CMK (cell line): Measurements from ENCODE around the gene CASQ1.
A peak's percentile ranks its signal among the peaks of the same experiment; 100 is the strongest.

Source experiments
- DNase-seq: peaks from one replicate; pipeline ENCODE4 v3.0.0-alpha.2; 2010; ENCODE audit warnings: low read depth

Gene CASQ1

GRCh38 chr1:160205242-160206035 lies 15.1 kb downstream of the CASQ1 start, which contains the start of gene PEA15:
Gene PEA15, plus strand, starts transcription at chr1:160205384. Its CDS starts 6,161 bp downstream, at chr1:160211545.
- DNase-seq = peak; percentile 31

DNA sequence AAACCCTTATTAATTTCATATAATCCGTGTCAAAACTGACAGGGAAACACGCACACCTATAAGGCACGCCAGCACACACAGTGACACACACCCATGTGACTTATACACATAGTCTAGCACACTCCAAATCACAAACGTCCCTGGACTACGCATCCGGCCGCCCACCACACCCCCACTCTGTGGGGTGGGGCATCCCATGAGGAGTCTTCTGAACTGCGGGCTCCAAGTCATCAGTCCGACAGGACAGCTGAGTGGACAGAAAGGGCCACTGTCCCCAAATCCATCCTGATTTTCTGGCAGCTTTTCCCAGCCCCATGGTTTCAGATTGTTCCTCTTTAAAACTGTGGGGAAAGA lies 15.6 kb downstream of the CASQ1 start:
- no peak for DNase-seq

GRCh38 chr1:160206421-160207117 lies 16.2 kb downstream of the CASQ1 start:
- no peak for DNase-seq

GRCh38 chr1:160207118-160207650 lies 16.8 kb downstream of the CASQ1 start:
- DNase-seq = no peak

DNA sequence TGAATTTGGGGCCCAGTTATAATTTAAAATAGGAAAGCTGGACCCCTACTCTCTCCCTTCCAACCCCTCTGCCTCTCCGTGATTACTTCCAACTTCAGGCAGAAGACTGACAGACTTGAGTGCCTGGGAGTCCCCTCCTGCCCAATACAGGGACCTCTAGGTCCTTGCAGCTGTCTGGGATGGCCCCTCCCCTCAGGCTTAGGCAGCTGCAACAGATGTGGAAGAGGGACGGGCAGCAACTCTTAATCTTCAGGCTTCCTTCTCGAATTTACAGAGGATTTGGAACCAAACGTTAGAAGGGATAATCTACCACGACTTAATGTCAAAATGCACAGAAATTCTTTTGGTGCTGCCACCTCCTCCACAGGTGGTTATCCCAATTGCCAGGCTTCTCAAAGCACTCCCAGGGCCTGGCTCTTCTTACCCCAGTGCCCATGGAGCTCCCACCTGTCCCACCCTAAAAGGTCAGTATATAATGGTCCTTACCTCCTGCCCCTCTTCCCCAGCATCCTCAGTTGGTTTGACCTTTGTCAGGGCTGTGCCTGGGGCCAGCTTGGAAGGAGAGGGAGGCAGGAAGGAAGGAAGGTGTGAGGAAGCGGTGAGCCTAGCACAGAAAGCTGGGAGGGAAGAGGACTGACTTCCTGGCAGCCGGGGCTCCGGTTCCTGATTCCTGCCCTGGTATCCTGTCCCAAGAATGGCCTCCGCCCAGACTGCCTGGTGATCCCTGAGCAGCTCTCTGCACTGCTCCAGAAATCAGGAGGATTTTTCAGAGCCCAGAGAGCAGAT lies 17.6 kb downstream of the CASQ1 start:
- no peak for DNase-seq

GRCh38 chr1:160208557-160209320 lies 18.4 kb downstream of the CASQ1 start:
- no peak for DNase-seq

DNA sequence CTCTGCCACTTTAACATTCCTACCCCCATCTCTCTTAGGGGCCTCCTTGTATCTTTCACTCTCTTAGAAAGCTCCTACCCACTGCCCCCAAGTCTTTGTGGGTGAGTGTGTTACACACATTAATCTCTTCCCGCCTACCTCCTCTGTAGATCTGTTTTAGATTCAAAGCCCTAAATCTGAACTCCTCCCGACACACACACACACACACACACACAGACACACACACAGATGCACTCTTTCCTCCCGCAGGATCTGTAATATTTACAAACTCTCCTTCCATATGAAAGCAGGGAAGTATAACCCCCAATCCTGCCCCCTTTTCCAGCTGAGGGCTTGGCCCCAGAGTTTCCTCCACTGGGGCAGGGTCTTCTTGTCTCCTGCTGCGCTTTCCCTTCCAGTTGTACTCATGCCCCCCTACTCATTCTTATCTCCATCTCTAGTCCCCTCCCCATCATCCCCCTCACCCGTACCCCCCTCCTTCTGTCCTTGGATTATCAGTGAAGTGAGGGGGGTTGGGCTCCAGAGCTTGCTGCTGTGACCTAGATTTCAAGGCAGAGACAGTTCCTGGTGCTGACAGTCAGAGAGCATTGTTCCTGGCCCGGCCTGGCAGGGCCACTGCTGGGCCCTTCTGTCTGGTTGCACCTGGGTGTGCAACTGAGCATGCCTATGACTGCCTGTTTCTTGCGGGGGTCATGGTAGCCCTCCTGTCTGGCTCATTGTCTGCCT lies 19.1 kb downstream of the CASQ1 start:
- DNase-seq = no peak

DNA sequence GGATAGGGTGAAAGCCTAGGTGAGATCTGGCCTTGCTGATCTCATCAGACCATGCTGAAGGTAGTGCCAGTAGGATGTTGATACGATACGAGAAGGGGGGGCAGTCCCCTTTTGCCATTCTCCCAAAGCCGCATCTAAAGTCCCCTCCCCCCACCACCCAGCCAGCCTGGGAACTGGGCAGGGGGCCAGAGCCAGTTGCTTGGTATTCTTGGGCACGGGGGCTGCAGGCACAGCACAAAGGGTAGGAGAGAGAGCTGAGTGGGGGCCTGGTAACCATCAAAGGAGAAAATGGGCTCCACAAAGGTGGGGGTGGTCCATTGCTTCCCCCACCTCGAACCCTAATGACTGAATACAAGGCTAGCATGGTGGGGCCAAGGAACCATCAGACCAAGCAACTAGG lies 20.2 kb downstream of the CASQ1 start:
- no peak for DNase-seq

DNA sequence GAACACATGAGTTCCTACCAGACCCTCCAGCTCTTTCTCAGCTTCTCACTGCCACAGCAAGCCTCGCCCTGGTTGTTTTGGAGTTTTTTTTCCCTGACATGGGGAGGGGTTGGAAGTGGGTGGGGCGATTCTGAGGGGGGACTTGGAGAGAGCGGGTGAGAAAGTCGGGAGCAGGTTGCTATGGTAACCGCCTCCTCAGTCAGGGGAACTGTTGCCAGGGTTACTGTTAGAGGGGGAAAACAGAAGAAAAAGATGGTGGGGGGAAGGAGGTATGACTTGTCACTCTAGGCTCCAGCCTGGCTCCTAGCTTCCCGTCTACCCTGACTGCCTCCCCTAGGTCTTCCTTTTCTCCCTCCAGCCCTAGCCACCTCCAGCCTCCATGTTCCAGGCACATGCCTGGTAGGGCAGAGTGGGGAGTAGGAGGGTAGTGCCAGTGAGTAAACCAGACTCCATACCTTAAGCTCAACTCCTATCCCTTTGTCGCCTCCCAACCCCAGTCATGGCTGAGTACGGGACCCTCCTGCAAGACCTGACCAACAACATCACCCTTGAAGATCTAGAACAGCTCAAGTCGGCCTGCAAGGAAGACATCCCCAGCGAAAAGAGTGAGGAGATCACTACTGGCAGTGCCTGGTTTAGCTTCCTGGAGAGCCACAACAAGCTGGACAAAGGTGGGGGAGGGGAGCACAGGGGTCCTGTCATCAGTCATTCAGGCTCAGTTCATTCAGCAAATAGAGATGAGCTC lies 20.8 kb downstream of the CASQ1 start:
- DNase-seq = no peak

DNA sequence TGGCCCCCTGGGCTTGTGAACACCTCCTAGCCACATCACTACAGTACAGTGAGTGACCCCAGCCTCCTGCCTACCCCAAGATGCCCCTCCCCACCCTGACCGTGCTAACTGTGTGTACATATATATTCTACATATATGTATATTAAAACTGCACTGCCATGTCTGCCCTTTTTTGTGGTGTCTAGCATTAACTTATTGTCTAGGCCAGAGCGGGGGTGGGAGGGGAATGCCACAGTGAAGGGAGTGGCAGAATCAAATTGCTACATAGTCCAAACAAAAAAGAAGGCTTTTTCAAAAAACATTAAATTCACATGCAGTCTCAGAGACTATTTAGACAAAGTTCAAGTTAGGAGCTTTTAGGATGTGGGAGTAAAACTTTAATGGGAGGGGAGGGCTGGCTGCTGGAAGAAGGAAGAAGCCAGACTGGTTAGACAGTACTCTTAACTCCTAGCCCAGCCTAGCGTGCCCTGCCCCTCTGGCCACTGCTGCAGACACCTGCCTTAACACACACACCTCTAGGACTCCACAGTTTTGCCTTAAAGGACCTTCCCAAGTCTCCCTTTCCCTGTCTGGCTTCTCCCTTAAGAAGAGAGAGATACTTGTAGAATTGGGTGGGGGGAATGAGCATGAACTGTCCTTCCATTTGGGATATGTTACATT lies 24.2 kb downstream of the CASQ1 start:
- no peak for DNase-seq

DNA sequence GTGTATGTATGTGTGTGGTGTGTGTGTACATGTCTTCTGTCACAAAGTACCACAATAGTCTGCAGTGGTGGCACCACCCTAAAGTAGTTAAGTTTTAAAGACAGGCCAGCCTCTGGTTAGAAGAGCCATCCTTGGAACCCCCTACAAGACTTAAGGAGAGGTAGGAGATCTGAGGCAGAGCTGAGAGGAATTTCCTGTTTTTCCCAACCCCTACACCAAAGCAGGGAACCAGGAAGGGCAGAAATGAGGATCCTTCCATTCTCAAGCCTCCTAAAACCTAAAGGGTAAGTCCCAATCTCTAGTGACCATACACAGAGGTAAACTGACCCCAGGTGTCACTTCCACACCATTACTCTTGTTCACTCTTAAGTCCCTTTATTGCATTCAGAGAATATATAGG lies 25.9 kb downstream of the CASQ1 start:
- no peak for DNase-seq

DNA sequence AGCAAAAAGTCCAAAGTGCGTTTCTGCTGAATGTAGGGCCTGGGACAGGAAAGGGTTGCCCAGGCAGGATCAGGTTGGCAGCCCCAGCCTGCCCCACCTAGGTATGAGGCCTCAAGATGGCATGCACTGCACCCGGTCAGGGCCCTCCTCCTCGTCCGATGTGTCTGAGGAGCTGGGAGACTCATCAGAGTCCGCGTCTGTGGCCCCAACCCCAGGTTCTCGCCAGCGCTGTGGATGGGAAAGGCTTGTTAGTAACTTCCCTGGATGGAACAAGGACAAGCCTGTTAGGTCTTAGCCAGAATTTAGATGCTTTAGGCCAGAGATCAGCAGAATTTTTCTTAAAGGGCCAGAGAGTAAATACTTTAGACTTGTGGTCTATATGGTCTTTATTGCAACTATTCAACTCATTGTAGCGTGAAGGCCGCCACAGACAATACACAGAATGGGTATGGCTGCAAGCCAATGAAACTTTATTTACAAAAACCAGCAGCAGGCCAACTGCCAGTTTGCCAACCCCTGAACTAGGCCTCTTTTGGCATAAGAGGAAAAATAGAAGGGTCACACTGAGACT lies 27.2 kb downstream of the CASQ1 start:
- no peak for DNase-seq

DNA sequence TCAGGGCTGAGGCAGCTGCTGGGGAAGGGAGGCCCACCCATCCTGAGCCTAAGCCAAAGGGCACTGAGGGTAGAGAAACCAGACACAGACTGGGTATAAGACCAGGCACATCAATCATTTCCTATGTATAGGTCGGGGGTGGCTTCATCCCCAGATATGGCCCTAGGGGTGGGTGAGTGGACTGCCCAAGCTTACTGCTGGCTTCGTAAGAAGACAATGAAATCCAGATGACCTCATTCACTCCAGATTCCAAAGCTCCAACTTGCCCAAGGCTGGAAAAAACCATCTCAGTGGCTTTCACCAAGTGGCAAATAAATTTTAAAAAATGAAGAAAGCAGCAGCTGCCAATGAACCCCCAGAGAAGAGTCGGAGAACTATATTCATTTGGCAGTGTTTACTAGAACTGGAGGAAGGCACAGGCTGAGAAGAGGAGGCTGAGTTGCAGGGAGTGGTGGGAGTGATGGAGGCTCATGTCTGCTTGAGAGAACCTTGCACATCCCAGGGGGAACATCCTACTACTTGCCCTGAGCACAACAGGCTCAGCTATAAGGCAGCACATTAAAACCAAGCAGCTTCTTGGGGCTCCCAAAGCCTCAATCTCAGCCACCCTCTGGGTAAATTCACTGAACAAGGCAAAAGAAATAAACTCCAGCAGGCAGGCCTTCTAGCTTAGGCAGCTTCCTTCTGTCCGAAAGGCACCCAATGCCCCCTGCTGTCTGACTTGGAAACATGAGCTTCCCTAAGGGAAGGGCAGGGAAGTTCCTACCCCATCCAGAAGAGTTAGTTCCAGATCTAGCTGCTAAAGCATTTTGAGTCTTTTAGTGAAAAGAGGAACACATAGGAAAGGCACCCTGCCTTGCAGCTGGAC lies 28.9 kb downstream of the CASQ1 start:
- DNase-seq = no peak

- DNase-seq = no peak
Measured at GRCh38 chr1:160220301-160220700, 29.9 kb downstream of the CASQ1 start.

DNA sequence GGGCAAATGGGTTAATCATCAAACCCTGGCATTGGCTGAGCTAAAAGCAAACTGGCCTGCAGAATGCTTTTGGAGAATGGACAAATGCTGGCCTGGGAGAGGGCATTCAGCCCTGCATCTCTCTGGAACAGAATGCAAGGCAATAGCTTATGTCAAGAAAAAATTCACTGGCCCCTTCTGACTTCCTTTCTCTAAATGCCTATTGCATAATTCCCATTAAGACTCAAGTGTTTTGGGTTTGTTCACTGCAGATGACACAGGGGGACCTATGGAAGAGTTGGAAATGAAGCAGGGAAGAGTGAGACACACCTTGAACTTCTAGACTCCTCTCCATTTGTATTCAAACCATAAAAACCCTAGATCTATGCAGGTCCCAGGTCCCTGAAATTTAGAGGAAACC lies 30.7 kb downstream of the CASQ1 start:
- no peak for DNase-seq

DNA sequence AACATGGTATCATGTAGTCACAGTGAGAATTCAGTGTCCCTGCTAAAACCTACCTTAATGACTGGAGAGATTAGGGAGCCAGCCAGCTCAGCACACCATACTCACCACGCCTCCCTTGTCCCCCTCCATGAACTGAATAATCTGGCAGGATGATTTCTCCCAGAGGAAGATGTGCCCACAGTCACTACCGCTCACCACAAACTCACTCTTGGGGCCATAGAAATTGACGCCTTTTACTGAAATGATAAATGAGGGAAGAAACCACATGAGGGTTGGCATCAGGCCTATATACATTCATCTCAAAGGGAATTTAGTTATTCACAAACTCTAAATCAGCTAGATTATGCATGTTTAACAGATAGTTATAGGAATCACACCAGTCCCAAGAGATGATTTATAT lies 32.2 kb downstream of the CASQ1 start:
- DNase-seq = no peak

DNA sequence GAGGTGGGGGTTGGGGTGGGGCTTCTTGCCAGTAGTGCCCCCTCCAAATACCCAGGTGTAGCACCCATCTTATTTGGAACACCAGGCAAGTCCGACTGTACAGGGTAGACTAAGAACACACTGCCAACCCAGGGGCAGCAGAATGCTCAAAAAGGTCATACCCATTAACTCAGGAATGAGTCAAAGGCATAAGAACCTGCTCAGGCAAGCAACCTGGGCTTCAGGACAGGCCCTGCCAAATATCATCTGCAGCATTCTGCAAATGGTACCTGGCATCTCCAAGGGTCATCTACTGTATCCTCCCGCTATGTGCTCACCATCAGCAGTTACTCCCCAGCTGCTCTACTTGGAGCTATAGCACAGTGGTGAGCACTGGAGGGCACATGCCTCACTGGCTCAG lies 34.2 kb downstream of the CASQ1 start:
- no peak for DNase-seq

- no peak for DNase-seq
Measured at GRCh38 chr1:160225345-160225744, 35.0 kb downstream of the CASQ1 start.

DNA sequence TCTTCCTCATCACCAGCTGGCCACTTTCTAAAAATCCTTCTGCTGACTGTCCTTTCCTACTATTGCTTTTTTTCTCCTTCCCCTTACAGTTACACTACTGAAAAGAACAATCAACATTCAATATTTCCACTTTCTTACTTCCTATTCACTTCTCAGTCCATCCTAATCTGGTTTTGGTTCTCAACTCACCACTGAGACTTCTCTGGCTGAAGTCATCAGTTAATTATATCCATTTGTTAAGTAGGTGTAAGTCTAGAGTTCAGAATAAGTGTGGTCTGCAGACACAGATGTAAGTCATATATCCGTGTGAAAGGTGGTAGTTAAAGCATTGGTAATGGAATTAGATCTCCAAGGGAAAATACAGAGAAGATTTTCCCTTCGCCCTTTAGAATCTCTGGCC lies 36.2 kb downstream of the CASQ1 start:
- no peak for DNase-seq
